HEK293 (cell line): Measurements from ENCODE around the gene RANBP3L.

Source experiments
- CTCF ChIA-PET: fragments of 350-600 bp; formaldehyde crosslinking; extraction: SDS; loops from one replicate; lab custom pipeline; 2021; ENCODE audit warnings: antibody characterized with exemption; lab: Yijun Ruan, JAX
- POLR2A ChIA-PET: fragments of 300-600 bp; formaldehyde crosslinking; extraction: SDS; loops from one replicate; lab custom pipeline; 2020; ENCODE audit warnings: antibody characterized with exemption, inconsistent platforms; lab: Yijun Ruan, JAX
- H3K27ac ChIP-seq: fragments of 200-500 bp; sonication (Bioruptor generic); 2 replicates; pipeline ENCODE4 v1.5.1; 2014; ENCODE audit warnings: low read depth, low read length, control low read depth, inconsistent platforms; ENCODE audit errors: extremely low read depth
- H3K36me3 ChIP-seq, 2 experiments: fragments of 200-500 bp in 1 of 2; sonication (Bioruptor generic) in 1 of 2; 1 replicate in 1 of 2; 2 replicates in 1 of 2; pipeline ENCODE4 v1.5.1; 2014 to 2017; ENCODE audit warnings: inconsistent platforms in 2 of 2, low read length in 2 of 2; ENCODE audit not compliant: control insufficient read depth in 2 of 2, insufficient read depth in 1 of 2
- H3K4me1 ChIP-seq: fragments of 200-500 bp; sonication (Bioruptor generic); 2 replicates; pipeline ENCODE4 v1.5.1; 2014; ENCODE audit warnings: mild to moderate bottlenecking, low read length, inconsistent platforms; ENCODE audit not compliant: control insufficient read depth, insufficient read depth
- H3K4me3 ChIP-seq: 2 replicates; pipeline ENCODE4 v1.5.1; 2011; ENCODE audit warnings: low read depth, mild to moderate bottlenecking, control low read depth, low read length, moderate library complexity
- H3K9me3 ChIP-seq: fragments of 200-500 bp; sonication (Bioruptor generic); 2 replicates; pipeline ENCODE4 v1.5.1; 2014; ENCODE audit warnings: low read depth, low read length, inconsistent platforms; ENCODE audit not compliant: control insufficient read depth, insufficient read depth
- GLIS1 ChIP-seq: fragments of 450-650 bp; formaldehyde crosslinking; IDR thresholded peaks from 2 replicates; pipeline ENCODE4 v1.5.1; 2016; ENCODE audit warnings: missing biosample characterization, missing genetic modification characterization
- KLF8 ChIP-seq: fragments of 450-650 bp; formaldehyde crosslinking; IDR thresholded peaks from 2 replicates; pipeline ENCODE4 v1.5.1; 2016; ENCODE audit warnings: missing biosample characterization, missing genetic modification characterization
- WT1 ChIP-seq: fragments of 450-650 bp; formaldehyde crosslinking; IDR thresholded peaks from 2 replicates; pipeline ENCODE4 v1.5.1; 2016; ENCODE audit warnings: missing biosample characterization, missing genetic modification characterization
- ZNF37A ChIP-seq: fragments of 450-650 bp; IDR thresholded peaks from 2 replicates; pipeline ENCODE4 v1.5.1; 2018; ENCODE audit warnings: missing biosample characterization, missing genetic modification characterization
- ZNF391 ChIP-seq: fragments of 450-650 bp; formaldehyde crosslinking; IDR thresholded peaks from 2 replicates; pipeline ENCODE4 v1.5.1; 2016; ENCODE audit warnings: low read depth, missing biosample characterization, missing genetic modification characterization, borderline replicate concordance
- ZNF585B ChIP-seq: fragments of 450-650 bp; formaldehyde crosslinking; IDR thresholded peaks from 2 replicates; pipeline ENCODE4 v1.5.1; 2016; ENCODE audit warnings: missing biosample characterization, missing genetic modification characterization
- ZNF707 ChIP-seq: fragments of 450-650 bp; formaldehyde crosslinking; IDR thresholded peaks from 2 replicates; pipeline ENCODE4 v1.5.1; 2016; ENCODE audit warnings: missing biosample characterization, missing genetic modification characterization
- ZNF776 ChIP-seq: fragments of 450-650 bp; formaldehyde crosslinking; IDR thresholded peaks from 2 replicates; pipeline ENCODE4 v1.5.0; 2017; ENCODE audit warnings: missing biosample characterization, missing genetic modification characterization, borderline replicate concordance
- TF ChIP-seq, protein P1 (sequence below): fragments of 450-650 bp; formaldehyde crosslinking; IDR thresholded peaks from 2 replicates; pipeline ENCODE4 v1.5.1; 2016; ENCODE audit warnings: missing biosample characterization, missing genetic modification characterization
- TF ChIP-seq, protein P2 (sequence below): fragments of 450-650 bp; formaldehyde crosslinking; IDR thresholded peaks from 2 replicates; pipeline ENCODE4 v1.5.1; 2017; ENCODE audit warnings: missing biosample characterization, missing genetic modification characterization
- TF ChIP-seq, protein P3 (sequence below): fragments of 450-650 bp; formaldehyde crosslinking; IDR thresholded peaks from 2 replicates; pipeline ENCODE4 v1.5.1; 2016; ENCODE audit warnings: missing biosample characterization, missing genetic modification characterization
- TF ChIP-seq, protein P4 (sequence below): fragments of 450-650 bp; formaldehyde crosslinking; IDR thresholded peaks from 2 replicates; pipeline ENCODE4 v1.5.1; 2016; ENCODE audit warnings: missing biosample characterization, missing genetic modification characterization, low read depth

RANBP3L gene

GRCh38 chr5:36277521-36278176, 24.1 kb downstream of the RANBP3L start (continued):
- TF ChIP-seq, protein P1, sequence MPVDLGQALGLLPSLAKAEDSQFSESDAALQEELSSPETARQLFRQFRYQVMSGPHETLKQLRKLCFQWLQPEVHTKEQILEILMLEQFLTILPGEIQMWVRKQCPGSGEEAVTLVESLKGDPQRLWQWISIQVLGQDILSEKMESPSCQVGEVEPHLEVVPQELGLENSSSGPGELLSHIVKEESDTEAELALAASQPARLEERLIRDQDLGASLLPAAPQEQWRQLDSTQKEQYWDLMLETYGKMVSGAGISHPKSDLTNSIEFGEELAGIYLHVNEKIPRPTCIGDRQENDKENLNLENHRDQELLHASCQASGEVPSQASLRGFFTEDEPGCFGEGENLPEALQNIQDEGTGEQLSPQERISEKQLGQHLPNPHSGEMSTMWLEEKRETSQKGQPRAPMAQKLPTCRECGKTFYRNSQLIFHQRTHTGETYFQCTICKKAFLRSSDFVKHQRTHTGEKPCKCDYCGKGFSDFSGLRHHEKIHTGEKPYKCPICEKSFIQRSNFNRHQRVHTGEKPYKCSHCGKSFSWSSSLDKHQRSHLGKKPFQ: no peak
- TF ChIP-seq KLF8 (tag by site-specific recombination): no peak
- TF ChIP-seq, protein P2, sequence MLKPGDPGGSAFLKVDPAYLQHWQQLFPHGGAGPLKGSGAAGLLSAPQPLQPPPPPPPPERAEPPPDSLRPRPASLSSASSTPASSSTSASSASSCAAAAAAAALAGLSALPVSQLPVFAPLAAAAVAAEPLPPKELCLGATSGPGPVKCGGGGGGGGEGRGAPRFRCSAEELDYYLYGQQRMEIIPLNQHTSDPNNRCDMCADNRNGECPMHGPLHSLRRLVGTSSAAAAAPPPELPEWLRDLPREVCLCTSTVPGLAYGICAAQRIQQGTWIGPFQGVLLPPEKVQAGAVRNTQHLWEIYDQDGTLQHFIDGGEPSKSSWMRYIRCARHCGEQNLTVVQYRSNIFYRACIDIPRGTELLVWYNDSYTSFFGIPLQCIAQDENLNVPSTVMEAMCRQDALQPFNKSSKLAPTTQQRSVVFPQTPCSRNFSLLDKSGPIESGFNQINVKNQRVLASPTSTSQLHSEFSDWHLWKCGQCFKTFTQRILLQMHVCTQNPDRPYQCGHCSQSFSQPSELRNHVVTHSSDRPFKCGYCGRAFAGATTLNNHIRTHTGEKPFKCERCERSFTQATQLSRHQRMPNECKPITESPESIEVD (tag by site-specific recombination): no peak

DNA sequence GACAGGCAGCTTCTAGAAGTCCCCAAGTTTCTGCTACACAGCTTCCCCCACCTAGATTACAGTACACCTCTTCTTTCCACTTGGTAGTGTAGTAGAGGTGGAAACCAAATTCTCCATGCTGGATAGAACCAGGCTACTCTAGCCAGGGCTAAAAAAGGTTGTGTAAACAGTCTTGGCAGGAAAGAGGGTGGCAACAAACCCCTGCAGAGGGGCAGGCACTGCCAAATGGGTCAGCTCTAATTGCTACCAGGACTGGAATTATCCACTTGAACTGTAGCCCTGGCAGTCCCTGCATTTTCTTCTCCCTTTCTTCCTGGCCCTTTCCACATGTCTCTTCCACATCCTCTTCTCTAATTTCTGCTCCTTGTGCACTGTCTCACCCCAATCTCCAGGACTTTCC, 24.8 kb downstream of the RANBP3L start:
- Histone ChIP-seq H3K36me3 (no peaks in the 10 kb centered on the region), H3K27ac (no peak overlapping the region), H3K4me3 (no peak overlapping the region), H3K4me1 (peaks cover 8% of the 10 kb centered on the region), H3K9me3 (no peaks in the 10 kb centered on the region)
- ChIA-PET POLR2A (no interaction called here), CTCF (interaction anchor here (0.6 to 3.9 kb wide), 3 partner anchors 11 to 118 kb away, joined by 3 to 22 read pairs (median 3); partner anchors contain the start of gene RANBP3L)
- 0 out of 2 replicates have a peak, but pooled peaks have one; percentile 19 for TF ChIP-seq GLIS1
- TF ChIP-seq, protein P3, sequence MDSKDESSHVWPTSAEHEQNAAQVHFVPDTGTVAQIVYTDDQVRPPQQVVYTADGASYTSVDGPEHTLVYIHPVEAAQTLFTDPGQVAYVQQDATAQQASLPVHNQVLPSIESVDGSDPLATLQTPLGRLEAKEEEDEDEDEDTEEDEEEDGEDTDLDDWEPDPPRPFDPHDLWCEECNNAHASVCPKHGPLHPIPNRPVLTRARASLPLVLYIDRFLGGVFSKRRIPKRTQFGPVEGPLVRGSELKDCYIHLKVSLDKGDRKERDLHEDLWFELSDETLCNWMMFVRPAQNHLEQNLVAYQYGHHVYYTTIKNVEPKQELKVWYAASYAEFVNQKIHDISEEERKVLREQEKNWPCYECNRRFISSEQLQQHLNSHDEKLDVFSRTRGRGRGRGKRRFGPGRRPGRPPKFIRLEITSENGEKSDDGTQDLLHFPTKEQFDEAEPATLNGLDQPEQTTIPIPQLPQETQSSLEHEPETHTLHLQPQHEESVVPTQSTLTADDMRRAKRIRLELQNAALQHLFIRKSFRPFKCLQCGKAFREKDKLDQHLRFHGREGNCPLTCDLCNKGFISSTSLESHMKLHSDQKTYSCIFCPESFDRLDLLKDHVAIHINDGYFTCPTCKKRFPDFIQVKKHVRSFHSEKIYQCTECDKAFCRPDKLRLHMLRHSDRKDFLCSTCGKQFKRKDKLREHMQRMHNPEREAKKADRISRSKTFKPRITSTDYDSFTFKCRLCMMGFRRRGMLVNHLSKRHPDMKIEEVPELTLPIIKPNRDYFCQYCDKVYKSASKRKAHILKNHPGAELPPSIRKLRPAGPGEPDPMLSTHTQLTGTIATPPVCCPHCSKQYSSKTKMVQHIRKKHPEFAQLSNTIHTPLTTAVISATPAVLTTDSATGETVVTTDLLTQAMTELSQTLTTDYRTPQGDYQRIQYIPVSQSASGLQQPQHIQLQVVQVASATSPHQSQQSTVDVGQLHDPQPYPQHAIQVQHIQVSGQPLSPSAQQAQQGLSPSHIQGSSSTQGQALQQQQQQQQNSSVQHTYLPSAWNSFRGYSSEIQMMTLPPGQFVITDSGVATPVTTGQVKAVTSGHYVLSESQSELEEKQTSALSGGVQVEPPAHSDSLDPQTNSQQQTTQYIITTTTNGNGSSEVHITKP (tag by site-specific recombination): peak; percentile 46; the same call in 1 of the 2 replicates
- no peak for TF ChIP-seq ZNF707 (tag by site-specific recombination)

DNA sequence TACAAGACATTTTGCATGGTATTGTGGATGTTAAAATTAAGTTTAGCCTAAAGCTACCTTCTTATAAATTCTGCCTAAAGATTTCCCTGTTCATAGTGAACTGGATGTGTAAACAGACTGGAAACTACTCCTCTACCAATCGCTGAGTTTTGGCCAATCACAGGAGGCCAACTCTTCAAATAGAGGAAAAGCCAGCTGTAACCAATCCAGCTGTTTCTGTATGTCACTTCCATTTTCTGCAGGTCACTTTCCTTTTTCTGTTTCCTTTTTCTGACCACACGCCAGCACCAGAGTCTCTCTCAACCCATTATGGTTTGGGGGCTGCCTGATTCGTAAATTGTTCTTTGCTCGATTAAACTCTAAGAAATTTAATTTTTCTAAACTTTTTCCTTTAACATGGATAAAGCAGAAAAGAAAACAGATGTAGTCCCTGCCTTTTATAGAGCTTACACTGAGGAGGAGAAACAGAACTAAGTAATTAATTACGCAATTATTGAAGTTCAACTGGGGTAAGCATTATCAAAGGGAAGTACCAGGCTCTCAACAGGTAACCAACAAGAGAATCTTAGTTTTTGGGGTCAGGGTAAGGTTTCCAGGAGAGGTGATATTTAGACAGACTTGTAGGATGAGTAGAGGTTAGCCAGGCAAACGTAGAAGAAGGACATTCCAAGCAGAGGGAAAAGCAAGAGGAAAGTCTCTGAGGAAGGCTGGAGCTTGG, 27.7 kb downstream of the RANBP3L start:
- POLR2A ChIA-PET: no interaction called here
- CTCF ChIA-PET: interaction anchor here (0.6 to 3.9 kb wide), 7 partner anchors 8 to 96 kb away, joined by 3 to 22 read pairs (median 4); no protein-coding TSS in a partner anchor
- Histone ChIP-seq H3K4me1 (peaks cover 1% of the 10 kb centered on the region; the same call in 1 of the 2 replicates), H3K4me3 (no peak overlapping the region), H3K9me3 (no peaks in the 10 kb centered on the region), H3K27ac (no peak overlapping the region), H3K36me3 (no peaks in the 10 kb centered on the region)
- TF ChIP-seq WT1: no peak
- TF ChIP-seq ZNF391 (tag by site-specific recombination): no peak
- TF ChIP-seq ZNF776 (tag by site-specific recombination): no peak
- TF ChIP-seq, protein P4, sequence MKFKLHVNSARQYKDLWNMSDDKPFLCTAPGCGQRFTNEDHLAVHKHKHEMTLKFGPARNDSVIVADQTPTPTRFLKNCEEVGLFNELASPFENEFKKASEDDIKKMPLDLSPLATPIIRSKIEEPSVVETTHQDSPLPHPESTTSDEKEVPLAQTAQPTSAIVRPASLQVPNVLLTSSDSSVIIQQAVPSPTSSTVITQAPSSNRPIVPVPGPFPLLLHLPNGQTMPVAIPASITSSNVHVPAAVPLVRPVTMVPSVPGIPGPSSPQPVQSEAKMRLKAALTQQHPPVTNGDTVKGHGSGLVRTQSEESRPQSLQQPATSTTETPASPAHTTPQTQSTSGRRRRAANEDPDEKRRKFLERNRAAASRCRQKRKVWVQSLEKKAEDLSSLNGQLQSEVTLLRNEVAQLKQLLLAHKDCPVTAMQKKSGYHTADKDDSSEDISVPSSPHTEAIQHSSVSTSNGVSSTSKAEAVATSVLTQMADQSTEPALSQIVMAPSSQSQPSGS: no peak
- TF ChIP-seq ZNF585B (tag by site-specific recombination): no peak
- no peak for TF ChIP-seq ZNF37A (tag by site-specific recombination)
